Stimulated activated CD4-positive, alpha-beta T cell treated with anti-CD3 and anti-CD28 coated beads, Interleukin-4, amount 100 ng/mL, for 24 hours (primary cell): ENCODE measurements around the gene UPK1A.
"Not testable (repeated sequence)": the region's sequence is repeated elsewhere in the genome, so short reads cannot be mapped to it uniquely, and the experiment has no call there.

Experiments
- DNase-seq: peaks from one replicate; pipeline ENCODE4 v3.0.0-alpha.2; 2020

UPK1A gene

DNA sequence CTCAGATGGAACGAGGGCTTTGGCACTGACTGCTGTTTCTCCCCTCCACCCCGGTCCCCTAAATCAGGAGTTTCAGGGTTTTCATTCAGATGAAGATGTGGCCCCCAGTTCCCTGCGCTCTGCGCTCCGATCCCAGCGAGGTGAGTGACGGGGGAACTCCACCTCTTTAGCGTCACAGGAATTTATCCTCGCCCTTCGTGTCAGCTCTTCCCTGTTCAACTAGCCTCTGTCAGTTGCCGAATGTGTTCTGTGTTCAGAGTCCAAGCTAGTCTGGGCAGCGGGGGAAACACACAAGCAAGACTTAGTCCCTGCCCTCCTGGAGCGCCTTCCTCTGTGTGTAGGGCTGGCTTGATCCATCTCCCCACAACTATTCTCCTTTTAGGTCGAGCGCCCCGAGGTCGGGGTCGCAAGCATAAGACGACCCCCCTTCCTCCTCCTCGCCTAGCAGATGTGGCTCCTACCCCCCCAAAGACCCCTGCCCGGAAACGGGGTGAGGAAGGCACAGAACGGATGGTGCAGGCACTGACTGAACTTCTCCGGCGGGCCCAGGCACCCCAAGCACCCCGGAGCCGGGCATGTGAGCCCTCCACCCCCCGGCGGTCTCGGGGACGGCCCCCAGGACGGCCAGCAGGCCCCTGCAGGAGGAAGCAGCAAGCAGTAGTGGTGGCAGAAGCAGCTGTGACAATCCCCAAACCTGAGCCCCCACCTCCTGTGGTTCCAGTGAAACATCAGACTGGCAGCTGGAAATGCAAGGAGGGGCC, 53.3 kb downstream of the UPK1A start:
- no peak for DNase-seq

DNA sequence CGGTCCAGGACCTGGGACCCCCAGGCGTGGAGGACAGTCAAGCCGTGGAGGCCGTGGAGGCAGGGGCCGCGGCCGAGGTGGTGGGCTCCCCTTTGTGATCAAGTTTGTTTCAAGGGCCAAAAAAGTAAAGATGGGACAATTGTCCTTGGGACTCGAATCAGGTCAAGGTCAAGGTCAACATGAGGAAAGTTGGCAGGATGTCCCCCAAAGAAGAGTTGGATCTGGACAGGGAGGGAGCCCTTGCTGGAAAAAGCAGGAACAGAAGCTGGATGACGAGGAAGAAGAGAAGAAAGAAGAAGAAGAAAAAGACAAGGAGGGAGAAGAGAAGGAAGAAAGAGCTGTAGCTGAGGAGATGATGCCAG, 53.8 kb downstream of the UPK1A start:
- no peak for DNase-seq

- DNase-seq, result no peak
Observed at GRCh38 chr19:35720648-35721047, 54.3 kb downstream of the UPK1A start.

DNA sequence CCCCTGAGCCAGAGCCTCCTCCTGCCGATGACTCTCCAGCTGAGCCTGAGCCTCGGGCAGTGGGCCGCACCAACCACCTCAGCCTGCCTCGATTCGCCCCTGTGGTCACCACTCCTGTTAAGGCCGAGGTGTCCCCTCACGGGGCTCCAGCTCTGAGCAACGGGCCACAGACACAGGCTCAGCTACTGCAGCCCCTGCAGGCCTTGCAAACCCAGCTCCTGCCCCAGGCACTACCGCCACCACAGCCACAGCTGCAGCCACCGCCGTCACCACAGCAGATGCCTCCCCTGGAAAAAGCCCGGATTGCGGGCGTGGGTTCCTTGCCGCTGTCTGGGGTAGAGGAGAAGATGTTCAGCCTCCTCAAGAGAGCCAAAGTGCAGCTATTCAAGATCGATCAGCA, 55.1 kb downstream of the UPK1A start:
- no peak for DNase-seq

- DNase-seq, result no peak
Observed at GRCh38 chr19:35722461-35722860, 56.1 kb downstream of the UPK1A start.

GRCh38 chr19:35722897-35723296, 56.6 kb downstream of the UPK1A start:
- no peak for DNase-seq

GRCh38 chr19:35723671-35724070, 57.4 kb downstream of the UPK1A start:
- no peak for DNase-seq

DNA sequence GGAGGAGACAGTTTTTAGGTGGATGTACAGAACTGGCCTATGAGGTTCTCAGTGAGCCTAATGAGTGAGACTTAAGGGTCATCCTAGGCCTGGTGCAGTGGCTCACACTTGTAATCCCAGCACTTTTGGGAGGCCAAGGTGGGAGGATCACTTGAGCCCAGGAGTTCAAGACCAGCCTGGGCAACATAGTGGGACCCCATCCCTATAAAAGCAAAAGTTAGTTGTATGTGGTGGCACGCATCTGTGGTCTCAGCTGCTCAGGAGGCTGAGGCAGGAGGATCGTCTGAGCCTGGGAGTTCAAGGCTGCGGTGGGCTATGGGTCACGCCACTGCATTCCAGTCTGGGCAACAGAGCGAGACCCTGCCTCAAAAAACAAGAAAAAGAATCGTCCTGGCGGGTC, 57.8 kb downstream of the UPK1A start:
- DNase-seq, result not testable (repeated sequence)

- DNase-seq, result no peak
Observed at GRCh38 chr19:35724560-35724959, 58.2 kb downstream of the UPK1A start.

DNA sequence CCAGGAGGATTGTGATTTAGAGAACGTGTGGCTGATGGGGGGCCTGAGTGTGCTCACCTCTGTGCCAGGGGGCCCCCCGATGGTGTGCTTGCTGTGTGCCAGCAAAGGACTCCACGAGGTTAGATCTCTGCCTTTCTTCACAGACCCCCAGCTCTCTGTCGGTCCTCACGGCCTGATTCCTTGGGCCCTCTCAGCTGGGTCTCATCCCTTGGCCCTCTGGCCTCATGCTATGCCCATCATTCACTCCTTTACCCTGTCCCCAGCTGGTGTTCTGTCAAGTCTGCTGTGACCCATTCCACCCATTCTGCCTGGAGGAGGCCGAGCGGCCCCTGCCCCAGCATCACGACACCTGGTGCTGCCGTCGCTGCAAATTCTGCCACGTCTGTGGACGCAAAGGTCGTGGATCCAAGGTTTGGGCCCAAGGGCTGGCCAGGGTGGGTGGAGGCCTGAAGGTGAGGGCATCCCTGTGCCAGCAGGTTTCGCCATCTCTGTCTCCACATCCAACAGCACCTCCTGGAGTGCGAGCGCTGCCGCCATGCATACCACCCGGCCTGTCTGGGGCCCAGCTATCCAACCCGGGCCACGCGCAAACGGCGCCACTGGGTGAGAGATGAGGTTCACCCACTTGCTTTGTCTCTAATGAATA, 59.0 kb downstream of the UPK1A start:
- DNase-seq, result no peak

GRCh38 chr19:35727053-35727955, 61.0 kb downstream of the UPK1A start:
- no peak for DNase-seq
